Measurements from ENCODE around the gene CTDSPL.

The CTDSPL gene

GRCh38 chr3:37853691-37854413 lies 7.8 kb upstream of the CTDSPL start:
- DNase-seq (ENCODE audit: low spot score): no peak

- peak; percentile 77 for DNase-seq (ENCODE audit: low spot score)
Measured at GRCh38 chr3:37855363-37855970, 6.2 kb upstream of the CTDSPL start.

DNA sequence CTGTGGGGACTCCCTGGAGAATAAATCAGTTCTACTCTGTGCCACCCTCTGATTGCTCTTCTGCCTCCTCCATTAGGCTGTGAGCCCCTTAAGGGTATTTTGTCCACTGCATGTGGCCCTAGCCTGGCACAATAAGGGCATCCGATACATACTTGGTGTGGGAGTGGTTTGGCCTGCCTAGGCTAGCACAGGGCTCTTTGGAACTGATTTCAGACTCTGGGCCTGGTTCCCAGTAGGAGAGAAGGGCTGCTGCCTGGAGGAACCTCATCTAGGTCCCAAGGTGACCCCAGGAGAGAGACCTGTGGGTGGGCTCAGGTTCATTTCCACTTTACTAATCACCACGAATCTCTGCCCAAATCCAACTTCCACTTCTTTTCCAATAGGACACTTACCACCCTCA lies 5.3 kb upstream of the CTDSPL start:
- DNase-seq (ENCODE audit: low spot score): no peak

DNA sequence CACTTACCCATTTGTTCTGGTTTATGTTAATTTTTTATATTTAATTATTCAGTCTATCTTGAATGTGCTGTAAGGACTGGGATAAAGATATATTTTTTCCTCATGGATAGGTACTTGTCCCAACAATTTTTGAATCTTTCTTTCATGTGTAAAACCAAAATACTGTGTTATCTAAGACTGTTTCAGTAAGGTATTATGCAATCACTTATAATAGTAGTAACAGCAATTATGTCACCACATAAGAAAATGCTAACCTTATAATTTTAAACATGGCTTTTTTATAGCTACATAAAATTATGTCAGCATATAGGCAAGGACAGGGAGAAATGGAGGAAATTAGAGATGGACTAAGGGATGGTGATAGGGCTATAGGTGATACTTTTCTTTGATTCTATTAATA lies 2.9 kb upstream of the CTDSPL start:
- DNase-seq (ENCODE audit: low spot score): no peak

DNA sequence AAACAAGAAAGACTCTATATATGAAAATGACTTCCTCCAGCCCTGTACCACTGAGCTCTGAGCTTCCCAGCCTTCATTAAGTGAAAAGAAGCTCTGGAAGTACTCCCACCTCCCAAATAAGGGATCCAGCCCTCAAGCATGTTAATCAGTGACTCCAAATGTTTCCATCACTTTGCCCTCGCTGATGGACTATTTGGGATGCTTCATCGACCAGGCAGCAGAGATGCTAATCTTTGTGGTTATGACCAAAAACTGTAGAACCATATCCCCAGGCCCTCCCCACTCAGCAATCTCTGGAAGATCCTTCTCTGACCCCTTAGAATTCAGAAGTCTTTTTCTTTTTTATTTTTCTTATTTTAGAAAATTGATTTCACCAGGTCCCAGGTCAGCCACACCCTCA lies 2.3 kb upstream of the CTDSPL start:
- DNase-seq (ENCODE audit: low spot score): no peak

GRCh38 chr3:37859908-37860199 lies 1.8 kb upstream of the CTDSPL start:
- DNase-seq (ENCODE audit: low spot score): no peak

DNA sequence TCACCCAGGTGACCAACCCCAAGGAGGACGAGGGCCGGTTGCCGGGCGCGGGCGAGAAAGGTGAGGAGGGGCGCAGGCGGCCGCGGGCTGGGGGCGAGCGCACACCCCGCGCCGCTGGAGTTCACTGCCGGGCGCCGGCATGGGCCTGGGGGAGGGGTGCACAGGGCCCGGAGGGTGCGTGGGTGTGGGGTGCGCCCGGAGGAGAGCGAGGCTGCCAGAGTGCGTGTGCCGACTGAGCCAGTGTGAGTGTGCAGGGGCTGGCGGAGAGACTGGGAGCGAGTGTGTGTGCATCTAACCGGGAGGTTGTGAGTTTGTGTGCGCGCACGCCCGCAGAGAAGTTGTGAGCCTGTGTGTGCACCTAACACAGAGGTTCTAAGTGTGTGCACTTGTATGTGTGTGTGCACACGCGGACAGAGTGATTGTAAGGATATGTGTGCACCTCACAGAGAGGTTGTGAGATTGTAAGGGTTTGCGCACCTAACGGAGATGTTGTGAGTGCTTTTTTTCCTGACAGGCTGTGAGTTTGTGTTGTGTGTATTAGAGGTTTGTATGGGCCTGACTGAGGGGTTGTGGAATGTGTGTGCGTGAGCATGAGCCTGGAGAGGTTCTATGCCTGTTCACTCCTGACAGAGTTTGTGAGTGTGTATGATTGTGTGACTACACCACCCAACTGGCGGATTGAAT lies 681 bp downstream of the CTDSPL start:
- DNase-seq (ENCODE audit: low spot score): peak; percentile 56

DNA sequence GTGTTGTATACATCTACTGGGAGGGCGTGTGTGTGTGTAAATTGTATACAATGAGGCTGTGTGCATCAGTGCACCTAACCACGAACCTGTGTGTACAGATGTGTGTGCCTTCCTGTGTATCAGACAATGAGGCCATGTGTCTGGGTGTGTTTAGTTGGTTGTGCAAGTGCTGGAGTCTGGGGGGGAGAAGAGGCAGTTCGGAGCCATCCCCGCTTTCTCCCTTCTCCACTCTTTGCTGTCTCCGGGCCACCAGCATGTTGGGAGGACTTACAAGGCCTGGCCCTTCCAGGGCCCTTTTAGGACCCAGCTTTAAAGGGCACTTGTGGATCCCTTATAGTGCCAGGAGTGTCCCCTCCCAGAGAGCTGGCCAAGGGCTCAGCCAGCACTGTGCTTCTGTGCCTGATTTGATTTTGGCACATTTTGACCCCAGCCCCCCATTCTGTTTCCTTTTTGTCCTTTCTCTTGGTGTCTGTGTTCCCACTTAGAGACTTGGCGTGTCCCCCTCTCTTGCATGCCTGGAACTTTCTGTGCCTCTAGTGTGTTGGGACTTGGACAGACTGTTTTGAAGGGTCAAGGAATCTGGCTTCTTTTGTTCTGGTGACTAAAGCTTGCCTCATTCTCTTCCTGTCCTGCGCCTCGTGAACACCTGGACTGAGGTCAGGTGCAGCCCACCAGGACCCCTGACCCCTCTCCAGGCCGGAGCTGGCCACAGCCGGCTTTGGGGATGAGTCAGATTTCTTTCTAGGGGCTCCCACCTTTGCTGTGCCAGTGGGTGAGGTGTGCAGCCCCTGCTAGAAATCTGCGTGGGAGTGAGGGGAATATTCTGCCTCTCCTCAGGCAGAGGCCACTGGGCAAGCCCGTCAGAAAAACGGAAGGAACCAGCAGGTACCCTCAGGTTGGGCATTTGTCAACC lies 1.5 kb downstream of the CTDSPL start:
- peak; percentile 31 for DNase-seq (ENCODE audit: low spot score)

- no peak for DNase-seq (ENCODE audit: low spot score)
Measured at GRCh38 chr3:37863949-37864822, 2.5 kb downstream of the CTDSPL start.

DNA sequence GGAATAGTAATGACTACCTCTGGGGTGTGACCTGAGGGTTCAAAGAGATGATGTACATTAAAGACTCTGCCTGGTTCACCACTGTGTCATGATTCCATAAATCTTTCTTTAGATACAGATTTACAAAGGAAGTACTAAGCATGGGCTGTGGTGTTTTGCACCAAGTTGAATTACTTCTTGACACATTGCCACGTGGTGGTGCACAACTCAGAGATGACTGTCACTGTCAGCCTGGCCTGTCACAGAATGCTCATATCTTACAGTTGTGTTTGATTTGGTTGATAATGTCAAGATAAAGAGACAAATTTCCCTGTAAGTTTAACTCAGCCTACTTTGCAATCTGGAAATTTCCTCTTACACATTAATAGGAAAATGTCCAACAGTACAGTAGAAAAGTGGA lies 3.2 kb downstream of the CTDSPL start:
- DNase-seq (ENCODE audit: low spot score): no peak

GRCh38 chr3:37867144-37867543 lies 5.5 kb downstream of the CTDSPL start:
- DNase-seq (ENCODE audit: low spot score): no peak

- DNase-seq (ENCODE audit: low spot score): no peak
Measured at GRCh38 chr3:37871858-37872257, 10.2 kb downstream of the CTDSPL start.

GRCh38 chr3:37872413-37873160 lies 10.9 kb downstream of the CTDSPL start:
- no peak for DNase-seq (ENCODE audit: low spot score)

DNA sequence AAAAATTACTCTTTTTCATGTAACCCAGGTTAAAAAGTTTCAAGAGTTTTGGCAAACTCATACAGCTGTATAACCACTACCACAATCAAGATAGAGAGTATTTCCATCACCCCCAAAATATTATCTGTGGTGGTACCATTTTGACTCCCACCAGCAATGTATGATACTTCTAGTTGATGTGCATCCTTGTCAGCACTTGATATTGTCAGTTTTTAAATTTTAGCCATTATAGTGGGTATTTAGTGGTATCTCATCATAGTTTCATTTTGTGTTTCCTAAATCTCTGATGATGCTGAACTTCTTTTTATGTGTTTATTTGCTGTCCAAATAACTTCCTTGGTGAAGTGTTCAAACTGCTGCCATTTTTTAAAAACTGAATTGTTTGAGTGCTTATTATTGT lies 14.6 kb downstream of the CTDSPL start:
- no peak for DNase-seq (ENCODE audit: low spot score)

DNA sequence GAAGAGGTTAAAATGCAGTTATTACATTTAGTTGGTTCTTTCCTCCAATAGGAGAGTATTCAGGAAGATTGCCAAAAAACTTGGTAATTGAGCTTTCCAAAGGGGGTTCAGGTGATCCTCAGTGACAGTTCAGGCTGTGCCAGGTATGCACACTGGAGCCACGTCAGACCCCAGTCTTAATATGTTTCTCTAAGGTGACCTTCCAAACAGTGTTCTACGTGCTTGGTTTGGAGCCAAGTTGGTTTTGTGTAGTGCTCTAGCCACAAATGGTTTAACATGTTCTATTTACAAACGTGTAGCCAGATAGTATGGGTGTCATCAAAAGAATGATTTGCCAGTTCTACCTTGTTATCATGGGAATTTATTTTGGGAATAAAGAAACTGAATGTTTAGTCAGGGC lies 21.0 kb downstream of the CTDSPL start:
- DNase-seq (ENCODE audit: low spot score): no peak

DNA sequence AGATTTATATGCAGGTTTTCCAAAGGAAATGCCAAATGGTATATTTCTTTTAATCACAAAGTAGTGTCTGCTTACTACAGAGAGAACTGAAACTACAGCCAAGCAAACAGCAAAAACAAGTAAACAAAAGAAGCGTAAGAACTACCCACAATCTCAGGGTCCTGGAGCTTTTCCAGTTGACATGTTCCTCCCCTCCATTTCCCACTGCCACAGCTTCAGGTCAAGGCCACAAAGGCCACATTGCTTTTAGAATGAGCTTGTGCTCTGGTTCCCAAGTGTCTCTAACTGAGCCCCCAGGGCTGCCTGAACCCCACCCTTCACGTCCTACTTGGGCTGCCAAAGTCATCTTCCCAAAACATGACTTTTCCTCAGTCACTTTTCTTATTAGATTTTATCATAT lies 24.1 kb downstream of the CTDSPL start:
- DNase-seq (ENCODE audit: low spot score): no peak

- DNase-seq (ENCODE audit: low spot score): no peak
Measured at GRCh38 chr3:37886395-37886794, 24.7 kb downstream of the CTDSPL start.

DNA sequence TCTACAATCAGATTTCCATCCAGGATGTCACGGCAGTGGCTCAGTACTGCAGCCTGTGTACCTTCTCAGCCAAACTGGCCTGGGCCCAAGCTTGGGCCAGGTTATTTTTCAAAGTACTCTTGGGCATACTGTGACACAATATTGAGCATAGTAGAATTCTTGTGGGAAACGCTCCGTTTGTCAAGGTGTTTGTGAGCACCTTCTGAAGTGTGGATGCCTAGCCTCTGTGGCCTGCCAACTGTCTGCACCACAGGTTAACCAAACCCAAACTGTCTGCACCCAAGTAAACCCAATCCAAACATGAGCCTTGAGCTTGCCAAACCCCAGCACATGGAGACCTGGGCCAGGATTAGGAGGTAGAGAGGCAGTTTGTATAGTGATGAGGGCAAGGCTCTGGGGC lies 25.4 kb downstream of the CTDSPL start:
- no peak for DNase-seq (ENCODE audit: low spot score)

GRCh38 chr3:37887824-37888223 lies 26.1 kb downstream of the CTDSPL start:
- no peak for DNase-seq (ENCODE audit: low spot score)

GRCh38 chr3:37888421-37888820 lies 26.7 kb downstream of the CTDSPL start:
- no peak for DNase-seq (ENCODE audit: low spot score)

DNA sequence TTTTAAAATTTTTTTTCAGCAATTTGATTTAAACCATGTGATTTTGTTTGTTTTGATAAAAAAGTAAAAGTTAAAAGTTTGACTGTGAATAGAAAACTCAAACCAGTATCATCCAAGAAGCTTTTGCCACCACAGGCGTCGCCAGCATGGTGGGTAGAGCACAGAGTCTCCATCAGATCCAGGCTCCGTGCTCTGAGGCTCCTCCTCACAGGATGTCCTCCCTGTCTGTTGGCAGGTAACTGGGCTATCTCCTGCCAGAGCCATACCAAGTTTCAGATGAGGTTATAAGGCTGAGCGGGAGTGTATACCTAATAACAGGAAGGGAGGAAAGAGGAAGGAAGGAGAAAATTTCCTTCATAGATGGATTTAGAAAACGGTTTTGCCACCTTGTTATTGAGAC lies 28.8 kb downstream of the CTDSPL start:
- no peak for DNase-seq (ENCODE audit: low spot score)
